Fibroblast of skin of right biceps (primary cell): ENCODE data around the gene MAN1C1.
"Not testable (repeated sequence)": the region's sequence is repeated elsewhere in the genome, so short reads cannot be mapped to it uniquely, and the experiment has no call there.

Experiments used
- DNase-seq: peaks from one replicate; pipeline ENCODE4 v3.0.0-alpha.2; 2013

Gene MAN1C1

DNA sequence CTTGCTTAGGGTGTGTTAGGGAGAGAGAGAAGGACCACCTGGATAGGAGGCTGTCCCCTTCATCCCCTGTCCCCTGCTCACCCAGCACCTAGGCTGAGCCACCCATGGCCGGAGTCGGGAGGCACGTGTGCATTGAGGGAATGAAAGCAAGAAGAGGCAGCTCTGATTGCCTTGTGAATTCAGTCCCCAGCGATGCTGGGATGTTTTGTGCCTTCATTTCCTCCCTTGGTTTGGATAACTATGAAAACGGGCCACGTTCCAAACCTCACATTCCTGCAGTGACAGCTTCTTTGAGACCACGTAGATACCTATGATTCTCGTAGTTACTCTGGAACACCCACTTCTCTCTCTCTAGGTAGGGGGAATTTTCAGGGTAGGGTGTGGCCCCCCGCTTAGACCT is 67.1 kb downstream of the MAN1C1 start:
- DNase-seq: peak; percentile 81

DNA sequence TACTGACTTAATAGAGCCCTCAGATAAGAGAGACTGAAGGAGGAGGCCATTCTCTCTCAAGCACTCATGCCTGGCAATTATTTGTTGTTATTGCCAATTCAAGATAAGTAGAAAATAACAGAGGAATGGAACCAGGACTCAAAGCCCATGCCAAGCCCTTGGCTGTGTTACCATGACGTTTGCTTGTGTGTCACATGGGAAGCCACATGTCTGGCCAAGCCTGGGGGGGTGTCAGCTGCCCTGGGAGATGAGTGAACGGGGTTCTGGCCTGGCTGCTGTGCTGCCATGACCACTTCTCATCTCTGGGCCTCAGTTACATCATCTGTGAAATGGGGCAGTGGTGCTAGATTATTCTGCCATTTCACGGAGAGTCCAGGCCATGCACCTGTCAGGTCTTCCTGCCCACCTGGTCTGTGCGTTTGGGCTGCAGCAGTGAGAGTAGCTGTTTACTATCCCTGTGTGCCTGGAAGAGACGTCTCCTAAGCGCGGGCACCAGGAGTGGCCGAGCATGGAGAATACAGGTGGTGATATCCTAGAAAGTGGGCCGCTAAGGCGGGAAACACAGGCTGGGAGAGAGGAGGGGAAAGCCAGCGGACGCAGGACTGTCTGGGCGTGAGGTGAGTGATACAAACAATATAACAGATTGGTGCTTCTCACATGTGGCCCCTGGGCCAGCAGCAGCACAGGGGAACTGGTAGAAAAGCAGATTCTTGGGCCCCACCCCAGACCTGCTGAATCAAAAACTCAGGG is 67.8 kb downstream of the MAN1C1 start:
- no peak for DNase-seq

GRCh38 chr1:25685211-25685750 is 68.7 kb downstream of the MAN1C1 start:
- DNase-seq: no peak

DNA sequence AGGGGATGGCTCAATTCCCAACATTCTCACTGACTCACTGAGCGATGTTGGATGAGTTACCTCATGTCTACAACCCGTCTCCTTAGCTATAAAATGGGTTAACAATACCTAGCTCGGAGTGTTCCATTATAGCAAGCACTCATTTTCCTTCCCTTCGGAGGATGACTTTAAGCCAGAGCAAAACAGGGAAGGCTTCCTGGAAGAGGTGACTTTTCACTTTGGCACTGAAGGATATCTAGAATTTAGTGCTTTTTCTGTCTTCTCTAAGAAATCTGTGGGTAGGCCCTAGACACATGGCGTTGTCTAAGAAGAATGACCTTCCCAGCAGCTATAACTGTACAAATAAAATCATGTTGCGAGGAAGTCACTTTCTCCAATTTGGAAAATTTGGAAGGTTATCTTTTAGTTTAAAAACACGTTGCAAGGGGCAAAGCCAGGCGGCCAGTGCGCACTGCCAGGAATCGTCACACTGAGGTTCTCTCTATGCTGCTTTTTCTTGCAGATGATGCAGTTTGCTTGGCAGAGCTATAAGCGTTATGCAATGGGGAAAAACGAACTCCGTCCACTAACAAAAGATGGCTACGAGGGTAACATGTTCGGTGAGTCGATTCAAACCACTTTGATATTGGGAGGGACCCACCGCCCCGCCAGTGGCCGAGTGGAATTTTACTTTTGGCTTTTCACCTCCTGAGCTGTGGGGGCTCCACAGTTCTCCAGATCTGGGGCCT is 69.5 kb downstream of the MAN1C1 start:
- DNase-seq: no peak

- DNase-seq: no peak
Observed at GRCh38 chr1:25687221-25688017, 70.8 kb downstream of the MAN1C1 start.

DNA sequence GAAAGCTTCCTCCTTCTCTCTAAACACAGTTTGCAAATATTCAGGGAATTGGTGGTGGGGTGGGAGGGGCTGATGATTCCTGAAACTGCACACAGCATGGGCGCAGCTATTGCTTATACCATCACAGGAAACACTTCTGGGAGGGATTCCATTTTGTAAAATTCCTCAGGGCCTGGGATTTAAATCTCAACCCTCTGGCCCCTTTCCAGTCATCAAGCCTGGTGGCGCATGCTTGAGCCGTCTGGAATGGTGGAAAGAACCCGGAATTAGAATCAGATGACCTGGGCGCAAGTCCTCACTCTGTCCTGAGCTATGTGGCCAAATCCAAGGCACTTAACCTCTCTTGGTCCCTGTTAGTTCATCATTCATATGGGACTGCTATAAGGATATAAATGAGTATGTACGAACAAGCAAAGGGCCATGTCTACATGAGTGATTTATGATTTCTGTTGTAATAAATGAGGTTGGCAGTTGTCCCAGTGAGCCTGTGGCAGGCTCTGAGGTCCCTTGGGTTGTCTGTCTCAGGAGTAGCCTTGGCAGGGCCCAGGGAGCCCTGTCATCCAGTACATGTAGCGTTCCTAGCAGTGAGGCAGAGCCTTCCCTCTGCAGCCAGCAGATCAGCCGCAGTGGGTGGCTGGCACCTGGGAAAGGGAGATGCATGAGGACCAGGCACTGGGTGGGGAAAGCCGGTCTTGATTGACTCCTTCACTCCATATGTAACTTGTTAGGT is 72.0 kb downstream of the MAN1C1 start:
- peak; percentile 79 for DNase-seq

DNA sequence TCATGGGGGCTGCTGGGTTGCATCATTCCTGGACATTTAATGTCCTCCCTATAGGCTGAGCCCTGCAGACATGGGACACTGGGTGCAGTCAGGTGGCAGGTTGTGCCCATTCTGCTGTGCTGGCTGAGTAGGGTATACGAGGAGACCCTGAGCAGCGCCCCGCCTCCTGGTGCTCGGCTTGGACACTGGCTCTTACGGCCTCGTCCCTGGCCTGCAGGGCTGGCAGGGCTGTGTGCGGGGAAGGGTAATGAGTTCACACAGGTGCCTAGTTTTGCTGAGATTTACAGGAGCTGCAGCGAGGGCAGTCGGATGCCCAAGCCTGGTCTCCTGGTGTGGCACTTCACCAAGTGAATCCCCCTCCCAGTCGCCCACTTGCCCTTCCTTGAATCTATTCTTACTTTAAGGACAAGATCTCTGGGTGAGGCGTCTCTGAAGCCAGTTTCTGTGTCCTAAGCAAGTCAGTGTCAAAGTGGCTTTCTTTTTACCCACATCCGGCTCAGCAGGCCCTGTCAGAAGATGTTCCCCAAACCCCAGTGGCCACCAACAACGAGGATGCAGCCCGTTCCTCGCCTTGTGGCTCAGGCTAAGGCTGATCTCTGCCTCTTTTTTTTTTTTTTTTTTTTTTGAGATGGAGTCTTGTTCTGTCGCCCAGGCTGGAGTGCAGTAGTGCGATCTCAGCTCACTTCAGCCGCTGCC is 73.2 kb downstream of the MAN1C1 start:
- no peak for DNase-seq

DNA sequence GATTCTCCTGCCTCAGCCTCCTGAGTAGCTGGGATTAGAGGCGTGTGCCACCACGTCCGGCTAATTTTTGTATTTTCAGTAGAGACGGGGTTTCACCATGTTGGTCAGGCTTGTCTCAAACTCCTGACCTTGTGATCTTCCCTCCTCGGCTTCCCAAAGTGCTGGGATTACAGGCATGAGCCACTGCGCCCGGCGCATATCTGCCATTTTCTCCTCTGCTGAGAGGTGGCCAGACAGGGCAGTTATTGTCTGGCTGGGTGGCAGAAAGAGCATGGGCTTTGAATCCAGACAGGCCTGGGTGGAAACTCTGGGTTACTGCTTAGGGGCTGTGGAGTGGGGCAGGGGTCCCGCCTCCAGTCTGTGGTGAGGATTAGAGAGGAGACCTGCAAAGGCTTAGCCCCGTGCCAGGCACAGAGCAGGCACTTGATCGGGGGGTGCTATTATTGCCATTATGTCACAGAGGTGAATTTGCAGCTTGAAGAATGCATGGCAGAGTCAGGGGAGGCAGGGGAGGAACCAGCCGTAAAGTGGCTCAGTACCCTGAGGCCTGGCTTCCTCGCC is 73.9 kb downstream of the MAN1C1 start:
- DNase-seq: no peak

DNA sequence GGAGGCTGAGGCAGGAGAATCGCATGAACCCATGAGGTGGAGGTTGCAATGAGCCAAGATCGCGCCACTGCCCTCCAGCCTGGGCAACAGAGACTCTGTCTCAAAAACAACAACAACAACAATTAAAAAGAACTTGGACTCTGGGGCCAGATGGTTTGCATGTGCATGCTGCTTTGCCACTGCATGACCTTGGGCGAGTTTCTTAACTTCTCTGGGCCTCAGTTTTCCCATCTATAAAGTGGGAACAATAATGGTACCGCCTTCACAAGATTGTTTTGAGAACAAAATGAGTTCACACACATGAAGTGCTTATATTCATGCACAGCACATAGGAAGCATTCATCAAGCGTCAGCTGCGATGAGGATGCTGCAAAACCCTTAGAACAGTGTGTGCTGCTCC is 74.6 kb downstream of the MAN1C1 start:
- no peak for DNase-seq

- DNase-seq: no peak
Observed at GRCh38 chr1:25692560-25692959, 76.0 kb downstream of the MAN1C1 start.

DNA sequence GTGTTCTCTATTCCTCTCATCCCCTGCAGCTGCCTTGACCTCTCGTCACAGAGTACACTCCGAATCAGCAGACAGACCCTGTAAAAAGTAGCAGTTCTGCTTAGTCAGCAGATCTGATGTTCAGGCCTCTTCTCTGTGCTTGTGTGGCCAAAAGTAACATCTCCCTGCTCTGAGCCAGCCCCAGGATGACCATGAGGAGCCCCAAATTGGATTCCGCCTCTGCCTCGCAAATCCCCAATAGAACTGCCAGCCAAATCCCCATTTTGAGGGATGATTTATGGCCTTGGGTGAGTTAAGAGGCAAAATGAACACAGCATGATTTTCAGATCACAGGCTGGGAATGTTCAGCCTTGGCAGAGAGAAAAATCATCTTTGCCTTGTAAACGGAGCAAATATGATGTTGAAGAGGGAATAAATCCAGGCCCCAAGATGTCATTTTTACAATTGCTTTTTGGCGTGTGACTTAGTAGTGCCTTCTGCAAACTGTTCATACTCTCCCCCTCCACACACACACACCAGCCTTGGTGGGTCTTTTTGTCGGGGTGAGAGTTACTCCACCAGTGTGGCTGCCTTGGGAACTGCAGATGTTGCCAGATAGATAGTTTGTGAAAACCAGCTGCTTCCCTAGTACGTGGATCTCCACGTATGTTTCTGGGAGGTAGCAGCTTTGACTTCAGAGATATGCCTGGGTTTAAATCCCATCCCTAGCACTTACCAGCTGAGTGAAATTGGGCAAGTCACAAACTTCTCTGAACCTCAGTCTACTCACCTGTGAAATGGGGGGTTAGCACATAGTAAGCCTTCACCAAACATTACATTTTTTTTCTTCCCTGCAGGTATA is 77.8 kb downstream of the MAN1C1 start:
- peak; percentile 82 for DNase-seq

DNA sequence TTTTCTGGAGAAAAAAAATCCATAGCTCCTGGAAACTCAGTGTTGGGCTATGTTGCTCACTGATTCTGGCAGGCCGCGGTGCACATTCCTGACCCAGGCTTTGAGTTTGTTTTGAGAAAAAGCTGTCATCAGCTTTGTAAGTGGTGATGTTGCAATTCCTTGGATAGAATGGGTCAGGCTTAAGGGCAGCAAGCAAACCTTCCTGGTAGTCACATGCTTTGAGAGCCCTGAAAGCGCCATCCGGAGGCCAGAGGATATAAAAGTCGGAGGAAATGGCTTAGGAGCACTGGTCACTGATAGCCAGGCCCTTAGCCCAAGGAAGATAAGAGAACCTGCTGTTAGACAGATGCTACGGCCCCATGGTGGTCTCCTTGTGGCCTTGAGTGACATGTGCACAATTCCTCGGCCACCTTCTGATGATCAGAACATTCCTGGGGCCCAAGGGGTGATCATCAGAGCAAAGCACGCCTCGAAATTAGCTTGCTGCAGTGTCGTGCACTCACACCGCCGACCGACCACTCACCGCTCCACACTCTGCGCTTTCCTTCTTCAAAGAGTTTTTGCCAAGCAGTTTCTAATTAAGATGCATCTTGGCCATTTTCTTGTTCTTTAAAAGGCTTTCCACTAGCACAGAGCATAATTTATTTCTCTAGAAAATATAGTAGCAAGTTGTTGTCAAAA is 78.6 kb downstream of the MAN1C1 start:
- DNase-seq: peak; percentile 98

- peak; percentile 96 for DNase-seq
Observed at GRCh38 chr1:25695771-25696311, 79.2 kb downstream of the MAN1C1 start.

- DNase-seq: not testable (repeated sequence)
Observed at GRCh38 chr1:25696643-25697042, 80.1 kb downstream of the MAN1C1 start.

DNA sequence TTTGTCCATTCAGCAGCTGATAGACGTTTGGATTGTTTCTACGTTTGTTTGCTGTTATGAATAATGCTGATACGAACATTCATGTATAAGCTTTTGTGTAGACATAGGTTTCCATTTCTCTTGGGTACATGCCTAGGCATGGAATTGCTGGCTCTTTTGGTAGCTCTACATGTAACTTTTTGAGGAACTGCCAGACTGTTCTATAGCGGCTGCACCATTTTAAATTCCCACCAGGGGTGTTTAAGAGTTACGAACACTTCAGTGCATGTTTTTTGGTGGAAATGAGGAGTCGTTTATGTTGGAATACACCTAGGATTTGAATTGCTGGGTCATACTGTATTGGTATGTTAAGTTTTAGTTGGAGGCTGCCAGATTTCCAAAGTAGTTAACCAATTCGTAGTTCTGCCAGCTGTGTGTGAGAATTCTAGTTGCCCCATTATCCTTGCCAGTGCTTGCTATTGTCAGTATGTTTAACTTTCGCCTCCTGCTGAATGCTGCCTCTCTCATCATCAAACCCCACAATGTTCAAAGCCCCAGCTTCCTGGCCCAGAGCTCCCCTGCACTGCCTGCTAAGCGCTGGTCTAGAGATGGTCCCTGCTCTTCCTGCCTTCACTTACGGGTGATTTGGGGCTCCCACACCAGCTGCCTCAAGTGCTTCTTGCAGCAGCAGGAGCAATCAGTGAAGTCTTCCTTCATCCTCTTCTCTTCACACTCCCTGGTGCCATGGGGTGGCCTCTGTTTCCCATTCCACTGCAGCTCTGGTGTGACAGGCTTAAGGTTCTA is 81.0 kb downstream of the MAN1C1 start:
- no peak for DNase-seq

DNA sequence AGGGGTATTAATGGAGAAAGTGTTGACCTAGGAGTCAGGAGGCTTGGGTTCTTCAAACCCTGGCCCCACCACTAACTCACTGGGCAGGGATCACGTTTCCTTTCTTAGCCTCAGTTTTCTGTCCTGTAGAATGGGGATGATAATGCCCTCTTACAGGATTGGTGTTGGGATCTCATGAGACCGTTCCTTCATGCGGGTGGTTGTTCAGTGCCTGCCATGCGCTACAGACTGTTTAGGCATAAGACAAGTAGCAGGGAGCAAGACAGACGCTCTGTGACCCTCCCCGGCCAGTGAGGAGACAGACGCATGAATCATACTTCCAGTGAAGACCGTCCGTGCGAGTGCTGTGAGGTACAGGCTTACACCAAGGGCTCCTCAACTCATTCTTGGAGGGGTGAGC is 81.7 kb downstream of the MAN1C1 start:
- no peak for DNase-seq

DNA sequence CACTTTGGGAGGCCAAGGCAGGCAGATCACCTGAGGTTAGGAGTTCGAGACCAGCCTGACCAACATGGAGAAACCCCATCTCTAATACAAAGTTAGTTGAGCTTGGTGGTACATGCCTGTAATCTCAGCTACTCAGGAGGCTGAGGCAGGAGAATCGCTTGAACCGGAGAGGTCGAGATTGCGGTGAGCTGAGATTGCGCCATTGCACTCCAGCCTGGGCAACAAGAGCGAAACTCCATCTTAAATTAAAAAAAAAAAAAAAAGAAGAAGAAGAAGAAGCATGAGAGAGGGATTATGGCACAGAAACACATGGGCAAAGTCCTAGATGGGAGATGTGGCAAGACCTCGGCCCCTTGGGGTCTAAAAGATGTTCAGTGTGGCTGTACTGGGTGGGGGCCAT is 82.5 kb downstream of the MAN1C1 start:
- DNase-seq: not testable (repeated sequence)

- DNase-seq: no peak
Observed at GRCh38 chr1:25699500-25700143, 83.0 kb downstream of the MAN1C1 start.
